D341Med (cell line): Measurements from ENCODE around the gene TSPAN5.

Source experiments
- DNase-seq: peaks from one replicate; pipeline ENCODE4 v3.0.0; 2012; ENCODE audit warnings: low spot score

TSPAN5 gene

DNA sequence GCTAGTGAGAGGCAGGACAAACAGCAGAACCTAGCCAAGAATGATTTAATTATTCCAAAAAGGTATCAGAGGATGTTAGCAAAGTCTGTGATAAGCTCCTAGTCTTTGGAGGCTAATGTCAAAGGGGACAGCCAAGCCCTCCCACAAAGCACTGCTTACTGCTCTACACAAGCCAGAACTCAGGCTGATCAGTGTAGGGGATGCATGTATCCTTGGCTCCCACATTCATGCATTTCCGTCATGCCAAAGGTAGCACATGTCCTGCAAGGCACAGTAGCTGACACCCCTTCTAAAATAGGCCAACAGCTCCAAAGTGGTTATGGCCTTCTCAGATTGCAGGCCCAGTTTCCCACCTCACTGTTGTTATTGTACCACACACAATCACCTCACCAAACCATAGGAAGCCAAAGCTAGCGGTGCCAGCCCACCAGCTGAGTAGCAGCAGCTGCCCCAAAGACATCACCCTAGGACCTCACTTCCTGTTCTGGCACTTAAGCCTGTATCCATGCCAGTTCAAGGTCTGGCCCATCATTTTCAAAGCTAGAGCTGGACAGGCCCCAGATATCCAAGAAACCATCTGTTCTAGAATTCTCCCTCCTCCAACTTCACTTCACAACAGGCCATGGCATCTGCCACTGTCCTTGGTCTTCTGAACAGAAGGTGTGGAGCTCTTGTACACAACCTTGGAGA, 40.9 kb downstream of the TSPAN5 start:
- no peak for DNase-seq

DNA sequence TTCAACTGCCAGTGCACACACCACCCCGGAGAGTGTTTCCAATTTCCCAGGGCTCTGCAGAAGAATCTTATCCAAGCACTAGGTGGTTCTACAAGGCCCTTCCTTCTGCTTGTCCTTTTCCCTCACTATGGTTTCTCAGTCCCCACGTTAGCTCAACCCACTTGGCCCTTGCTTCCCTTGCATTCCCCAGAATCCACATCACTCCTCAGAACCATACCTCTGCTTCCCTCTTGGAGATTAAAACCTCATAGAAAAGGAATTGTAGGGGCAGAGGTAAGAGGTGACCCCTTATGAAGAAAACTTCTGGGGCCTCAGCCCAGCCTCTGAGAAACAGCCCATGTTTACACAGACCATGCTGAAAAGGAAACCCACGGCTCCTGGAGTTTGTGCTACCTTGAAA, 42.4 kb downstream of the TSPAN5 start:
- no peak for DNase-seq

GRCh38 chr4:98614662-98615061, 43.7 kb downstream of the TSPAN5 start:
- DNase-seq, result no peak

GRCh38 chr4:98614094-98614493, 44.3 kb downstream of the TSPAN5 start:
- DNase-seq, result no peak

- no peak for DNase-seq
Observed at GRCh38 chr4:98613453-98614075, 44.8 kb downstream of the TSPAN5 start.

- no peak for DNase-seq
Observed at GRCh38 chr4:98612318-98613250, 45.8 kb downstream of the TSPAN5 start.

- no peak for DNase-seq
Observed at GRCh38 chr4:98611677-98612317, 46.6 kb downstream of the TSPAN5 start.

GRCh38 chr4:98610926-98611676, 47.3 kb downstream of the TSPAN5 start:
- no peak for DNase-seq

DNA sequence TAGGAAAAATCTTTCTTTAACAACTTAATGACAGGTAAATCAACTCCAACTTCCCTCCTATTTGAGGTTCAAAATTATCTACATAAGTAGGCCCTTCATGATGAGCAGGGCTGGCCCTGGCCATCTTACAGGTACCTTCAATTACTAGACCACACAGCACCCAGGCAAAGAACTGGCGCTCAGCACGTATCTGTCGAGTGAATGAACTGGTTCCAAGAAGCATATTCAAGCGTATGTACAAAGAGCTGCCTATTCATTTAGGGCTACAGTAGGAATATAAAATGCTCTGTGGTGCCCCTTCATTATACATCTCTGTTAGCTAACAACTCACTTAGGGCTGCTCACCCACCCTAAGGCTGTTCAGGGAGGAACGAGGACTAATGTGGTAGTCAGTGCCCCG, 48.0 kb downstream of the TSPAN5 start:
- no peak for DNase-seq

DNA sequence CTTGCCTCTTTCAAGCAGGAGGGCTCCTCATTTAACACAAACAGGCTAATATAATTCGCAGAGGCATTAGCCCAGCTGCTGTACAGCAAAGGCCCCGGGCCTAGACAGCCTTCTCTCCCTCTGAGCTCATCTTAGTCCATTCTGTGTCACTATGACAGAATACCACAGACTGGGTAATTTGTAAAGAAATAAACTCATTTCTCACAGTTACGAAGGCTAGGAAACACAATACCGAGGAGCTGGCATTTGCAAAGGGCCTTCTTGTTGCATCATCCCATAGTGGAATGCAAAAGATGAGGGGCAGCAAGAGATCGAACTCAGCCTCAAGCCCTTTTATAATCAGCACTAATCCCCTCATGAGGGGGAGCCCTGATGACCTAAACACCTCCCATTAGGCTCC, 48.5 kb downstream of the TSPAN5 start:
- DNase-seq, result no peak

- no peak for DNase-seq
Observed at GRCh38 chr4:98608356-98608755, 50.1 kb downstream of the TSPAN5 start.

- DNase-seq, result no peak
Observed at GRCh38 chr4:98606894-98607293, 51.5 kb downstream of the TSPAN5 start.

GRCh38 chr4:98605216-98605615, 53.2 kb downstream of the TSPAN5 start:
- no peak for DNase-seq

- DNase-seq, result no peak
Observed at GRCh38 chr4:98604723-98605122, 53.7 kb downstream of the TSPAN5 start.

- DNase-seq, result no peak
Observed at GRCh38 chr4:98603683-98604521, 54.5 kb downstream of the TSPAN5 start.

DNA sequence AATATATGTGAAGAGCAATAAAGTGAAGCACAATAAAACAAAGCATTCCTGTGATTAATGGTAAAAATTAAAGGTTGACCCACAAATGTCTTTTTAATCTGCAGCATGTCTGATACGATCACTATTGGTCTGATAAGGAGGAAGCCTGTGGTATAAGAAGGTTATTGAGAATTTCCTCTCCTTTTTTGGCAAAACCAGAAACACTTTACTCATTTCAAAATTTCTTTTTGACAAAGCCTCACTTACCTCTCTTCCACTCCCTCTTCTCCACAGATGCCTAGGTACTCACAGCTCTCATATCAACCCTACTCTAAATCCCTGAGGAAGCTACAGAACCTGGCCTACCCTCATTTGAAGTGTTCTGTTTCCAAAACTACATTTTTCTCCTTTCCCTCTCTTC, 56.1 kb downstream of the TSPAN5 start:
- DNase-seq, result no peak

GRCh38 chr4:98601708-98602107, 56.7 kb downstream of the TSPAN5 start:
- no peak for DNase-seq

- DNase-seq, result no peak
Observed at GRCh38 chr4:98599617-98600205, 58.7 kb downstream of the TSPAN5 start.

DNA sequence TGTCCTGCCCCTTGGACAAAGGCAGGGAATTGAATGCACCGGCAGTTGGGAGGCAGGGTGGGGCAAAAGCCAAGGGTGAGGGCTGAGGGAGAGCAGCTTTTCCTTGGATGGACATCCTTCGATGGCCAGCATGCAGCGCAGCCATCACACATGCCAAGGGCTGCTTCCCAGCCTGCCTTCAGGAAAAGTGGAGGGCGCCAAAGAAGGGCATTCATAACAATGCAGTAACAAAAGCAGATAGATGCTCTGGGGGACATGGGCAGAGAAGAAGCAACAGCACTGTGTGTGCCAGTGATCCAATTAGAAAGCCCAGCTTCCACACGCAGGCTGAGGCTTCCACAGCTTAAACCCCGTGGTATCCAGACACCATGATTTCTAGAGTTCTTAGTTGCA, 71.5 kb downstream of the TSPAN5 start:
- no peak for DNase-seq

- no peak for DNase-seq
Observed at GRCh38 chr4:98586291-98586961, 72.0 kb downstream of the TSPAN5 start.
